SJSA1 (cell line): Measurements from ENCODE around the gene CNKSR2. TPM values are rescaled to one million over a fixed set of nuclear protein-coding genes. Genes with fewer than 3 reads are reported as not detected.

Source experiments
- DNase-seq, 2 experiments: peaks; one replicate each; pipeline ENCODE4 v3.0.0-alpha.2; 2015 to 2020; ENCODE audit warnings: low spot score in 2 of 2, low read depth in 1 of 2
- H3K27ac ChIP-seq: fragments of 250-450 bp; sonication (Bioruptor Pico); 2 replicates; pipeline ENCODE4 v1.5.1; 2020; ENCODE audit warnings: mild to moderate bottlenecking, moderate library complexity
- H3K27me3 ChIP-seq: fragments of 250-450 bp; sonication (Bioruptor Pico); replicated peaks from 2 replicates; pipeline ENCODE4 v1.5.1; 2020; ENCODE audit warnings: mild to moderate bottlenecking, moderate library complexity
- H3K36me3 ChIP-seq: fragments of 250-450 bp; sonication (Bioruptor Pico); 2 replicates; pipeline ENCODE4 v1.5.1; 2020; ENCODE audit warnings: mild to moderate bottlenecking
- H3K4me1 ChIP-seq: fragments of 250-450 bp; sonication (Bioruptor Pico); replicated peaks from 2 replicates; pipeline ENCODE4 v1.6.1; 2021; ENCODE audit warnings: mild to moderate bottlenecking
- H3K4me3 ChIP-seq: fragments of 250-450 bp; sonication (Bioruptor Pico); 2 replicates; pipeline ENCODE4 v1.5.1; 2020; ENCODE audit warnings: mild to moderate bottlenecking
- H3K9me3 ChIP-seq: fragments of 250-450 bp; sonication (Bioruptor Pico); replicated peaks from 2 replicates; pipeline ENCODE4 v1.5.1; 2020; ENCODE audit warnings: mild to moderate bottlenecking
- total RNA-seq: library from RNA; depleted of rRNA; stranded (reverse); fragments of >200 nt; shearing (Covaris generic); gene quantifications from 2 replicates; pipeline ENCODE4 v1.2.3, GENCODE V29; 2014

The CNKSR2 gene
- total RNA-seq, 1 experiment from 2014 or later = 0.47 TPM

- Histone ChIP-seq H3K27ac (no peak overlapping the region), H3K36me3 (no peaks in the 10 kb centered on the region), H3K27me3 (no peaks in the 10 kb centered on the region), H3K4me1 (no peaks in the 10 kb centered on the region), H3K9me3 (no peaks in the 10 kb centered on the region), H3K4me3 (no peak overlapping the region)
- DNase-seq = no peak
Measured at GRCh38 chrX:21656587-21657317, 282.5 kb downstream of the CNKSR2 start.

- Histone ChIP-seq H3K36me3 (no peaks in the 10 kb centered on the region), H3K27ac (no peak overlapping the region), H3K4me3 (no peak overlapping the region), H3K9me3 (no peaks in the 10 kb centered on the region), H3K27me3 (no peaks in the 10 kb centered on the region), H3K4me1 (no peaks in the 10 kb centered on the region)
- no peak for DNase-seq
Measured at GRCh38 chrX:21657318-21658151, 283.3 kb downstream of the CNKSR2 start.

GRCh38 chrX:21658152-21658737 is 284.0 kb downstream of the CNKSR2 start, which contains the start of gene KLHL34:
Gene KLHL34 (minus strand): TSS chrX:21658330. CDS start chrX:21657788, 542 bp downstream.
- Histone ChIP-seq H3K9me3 (no peaks in the 10 kb centered on the region), H3K27me3 (no peaks in the 10 kb centered on the region), H3K36me3 (no peaks in the 10 kb centered on the region), H3K4me1 (no peaks in the 10 kb centered on the region), H3K4me3 (no peak within 1 kb of the TSS), H3K27ac (no peak within 1 kb of the TSS)
- DNase-seq = no peak

GRCh38 chrX:21658746-21659145 is 284.5 kb downstream of the CNKSR2 start:
- no peak overlapping the region for H3K27ac ChIP-seq
- H3K27me3 ChIP-seq = no peaks in the 10 kb centered on the region
- no peaks in the 10 kb centered on the region for H3K9me3 ChIP-seq
- no peak overlapping the region for H3K4me3 ChIP-seq
- no peaks in the 10 kb centered on the region for H3K36me3 ChIP-seq
- no peak for DNase-seq
- H3K4me1 ChIP-seq = no peaks in the 10 kb centered on the region

- H3K4me3 ChIP-seq = no peak overlapping the region
- no peaks in the 10 kb centered on the region for H3K9me3 ChIP-seq
- no peaks in the 10 kb centered on the region for H3K27me3 ChIP-seq
- H3K4me1 ChIP-seq = no peaks in the 10 kb centered on the region
- no peaks in the 10 kb centered on the region for H3K36me3 ChIP-seq
- H3K27ac ChIP-seq = no peak overlapping the region
- DNase-seq = no peak
Measured at GRCh38 chrX:21659320-21659719, 285.1 kb downstream of the CNKSR2 start.

GRCh38 chrX:21660156-21660555 is 285.9 kb downstream of the CNKSR2 start:
- Histone ChIP-seq H3K27ac (no peak overlapping the region), H3K36me3 (no peaks in the 10 kb centered on the region), H3K4me3 (no peak overlapping the region), H3K9me3 (no peaks in the 10 kb centered on the region), H3K4me1 (no peaks in the 10 kb centered on the region), H3K27me3 (no peaks in the 10 kb centered on the region)
- DNase-seq = no peak

- Histone ChIP-seq H3K4me1 (no peaks in the 10 kb centered on the region), H3K4me3 (no peak overlapping the region), H3K27ac (no peak overlapping the region), H3K36me3 (no peaks in the 10 kb centered on the region), H3K27me3 (no peaks in the 10 kb centered on the region), H3K9me3 (no peaks in the 10 kb centered on the region)
- no peak for DNase-seq
Measured at GRCh38 chrX:21661316-21661715, 287.1 kb downstream of the CNKSR2 start.

- DNase-seq = no peak
- Histone ChIP-seq H3K4me1 (no peaks in the 10 kb centered on the region), H3K4me3 (no peak overlapping the region), H3K9me3 (no peaks in the 10 kb centered on the region), H3K27ac (no peak overlapping the region), H3K36me3 (no peaks in the 10 kb centered on the region), H3K27me3 (no peaks in the 10 kb centered on the region)
Measured at GRCh38 chrX:21662761-21663160, 288.5 kb downstream of the CNKSR2 start.

- no peak for DNase-seq
- H3K36me3 ChIP-seq = no peaks in the 10 kb centered on the region
- no peaks in the 10 kb centered on the region for H3K9me3 ChIP-seq
- no peak overlapping the region for H3K4me3 ChIP-seq
- H3K4me1 ChIP-seq = no peaks in the 10 kb centered on the region
- no peaks in the 10 kb centered on the region for H3K27me3 ChIP-seq
- H3K27ac ChIP-seq = no peak overlapping the region
Measured at GRCh38 chrX:21666252-21666651, 292.0 kb downstream of the CNKSR2 start.

GRCh38 chrX:21666679-21667078 is 292.5 kb downstream of the CNKSR2 start:
- Histone ChIP-seq H3K9me3 (no peaks in the 10 kb centered on the region), H3K4me1 (no peaks in the 10 kb centered on the region), H3K36me3 (no peaks in the 10 kb centered on the region), H3K27ac (no peak overlapping the region), H3K27me3 (no peaks in the 10 kb centered on the region), H3K4me3 (no peak overlapping the region)
- no peak for DNase-seq

GRCh38 chrX:21674430-21675186 is 300.4 kb downstream of the CNKSR2 start:
- Histone ChIP-seq H3K9me3 (no peaks in the 10 kb centered on the region), H3K27ac (no peak overlapping the region), H3K27me3 (no peaks in the 10 kb centered on the region), H3K4me3 (no peak overlapping the region), H3K36me3 (no peaks in the 10 kb centered on the region), H3K4me1 (no peaks in the 10 kb centered on the region)
- no peak for DNase-seq

GRCh38 chrX:21675931-21676330 is 301.7 kb downstream of the CNKSR2 start:
- H3K27me3 ChIP-seq = no peaks in the 10 kb centered on the region
- H3K36me3 ChIP-seq = no peaks in the 10 kb centered on the region
- no peak overlapping the region for H3K27ac ChIP-seq
- no peaks in the 10 kb centered on the region for H3K9me3 ChIP-seq
- no peak overlapping the region for H3K4me3 ChIP-seq
- DNase-seq = no peak
- no peaks in the 10 kb centered on the region for H3K4me1 ChIP-seq

- no peak for DNase-seq
- Histone ChIP-seq H3K36me3 (no peaks in the 10 kb centered on the region), H3K4me1 (no peaks in the 10 kb centered on the region), H3K9me3 (no peaks in the 10 kb centered on the region), H3K27ac (no peak overlapping the region), H3K4me3 (no peak overlapping the region), H3K27me3 (no peaks in the 10 kb centered on the region)
Measured at GRCh38 chrX:21678048-21678612, 303.9 kb downstream of the CNKSR2 start.
